ENCODE results near the gene SOX5. TPM values are rescaled to one million over a fixed set of nuclear protein-coding genes. Genes with fewer than 3 reads are reported as not detected.

SOX5 gene
- total and polyA plus RNA-seq, 12 donors = 0.17 to 4.3 (median 2.4) TPM

- intact Hi-C loops (cut with DNase I) = no loop called here
- Histone ChIP-seq H3K4me1 (no peaks in the 10 kb centered on the region), H3K27me3 (no peaks in the 10 kb centered on the region), H3K36me3 (no peaks in the 10 kb centered on the region), H3K27ac (no peak overlapping the region), H3K4me3 (no peak overlapping the region), H3K9me3 (peaks cover 0 to 4% (median 0%) of the 10 kb centered on the region in 11 donors)
- ATAC-seq = no peak
- DNase-seq = no peak
- WGBS, 2 donors = 45% methylated on average over 2 of the region's 2 CpGs
- TF ChIP-seq, protein P1, sequence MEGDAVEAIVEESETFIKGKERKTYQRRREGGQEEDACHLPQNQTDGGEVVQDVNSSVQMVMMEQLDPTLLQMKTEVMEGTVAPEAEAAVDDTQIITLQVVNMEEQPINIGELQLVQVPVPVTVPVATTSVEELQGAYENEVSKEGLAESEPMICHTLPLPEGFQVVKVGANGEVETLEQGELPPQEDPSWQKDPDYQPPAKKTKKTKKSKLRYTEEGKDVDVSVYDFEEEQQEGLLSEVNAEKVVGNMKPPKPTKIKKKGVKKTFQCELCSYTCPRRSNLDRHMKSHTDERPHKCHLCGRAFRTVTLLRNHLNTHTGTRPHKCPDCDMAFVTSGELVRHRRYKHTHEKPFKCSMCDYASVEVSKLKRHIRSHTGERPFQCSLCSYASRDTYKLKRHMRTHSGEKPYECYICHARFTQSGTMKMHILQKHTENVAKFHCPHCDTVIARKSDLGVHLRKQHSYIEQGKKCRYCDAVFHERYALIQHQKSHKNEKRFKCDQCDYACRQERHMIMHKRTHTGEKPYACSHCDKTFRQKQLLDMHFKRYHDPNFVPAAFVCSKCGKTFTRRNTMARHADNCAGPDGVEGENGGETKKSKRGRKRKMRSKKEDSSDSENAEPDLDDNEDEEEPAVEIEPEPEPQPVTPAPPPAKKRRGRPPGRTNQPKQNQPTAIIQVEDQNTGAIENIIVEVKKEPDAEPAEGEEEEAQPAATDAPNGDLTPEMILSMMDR (IDR thresholded peaks at IDR 0.05) = no peak
These were observed 383.3 kb downstream of the SOX5 start for GRCh38 chr12:23566133-23566532.

- TF ChIP-seq, protein P1 (IDR thresholded peaks at IDR 0.05) = no peak
- ATAC-seq = no peak
- 64 to 68% methylated on average over 8 of the region's 8 CpGs for WGBS, 2 donors
- DNase-seq = no peak
- intact Hi-C loops (cut with DNase I) = no loop called here
- no peaks in the 10 kb centered on the region for H3K27me3 ChIP-seq
- H3K36me3 ChIP-seq = no peaks in the 10 kb centered on the region
- no peak overlapping the region for H3K4me3 ChIP-seq
- H3K9me3 ChIP-seq = no peaks in the 10 kb centered on the region
- no peaks in the 10 kb centered on the region for H3K4me1 ChIP-seq
- no peak overlapping the region for H3K27ac ChIP-seq
These were observed 384.9 kb downstream of the SOX5 start for GRCh38 chr12:23564451-23565152.

- TF ChIP-seq, protein P1 (IDR thresholded peaks at IDR 0.05) = no peak
- Histone ChIP-seq H3K4me1 (no peaks in the 10 kb centered on the region), H3K27ac (no peak overlapping the region), H3K27me3 (no peaks in the 10 kb centered on the region), H3K9me3 (no peaks in the 10 kb centered on the region), H3K36me3 (no peaks in the 10 kb centered on the region), H3K4me3 (no peak overlapping the region)
- ATAC-seq (no peak), DNase-seq (no peak)
- intact Hi-C loops (cut with DNase I) = no loop called here
- 87 to 88% methylated on average over 12 of the region's 12 CpGs for WGBS, 2 donors
These were observed 387.8 kb downstream of the SOX5 start for GRCh38 chr12:23561364-23562345.

DNA sequence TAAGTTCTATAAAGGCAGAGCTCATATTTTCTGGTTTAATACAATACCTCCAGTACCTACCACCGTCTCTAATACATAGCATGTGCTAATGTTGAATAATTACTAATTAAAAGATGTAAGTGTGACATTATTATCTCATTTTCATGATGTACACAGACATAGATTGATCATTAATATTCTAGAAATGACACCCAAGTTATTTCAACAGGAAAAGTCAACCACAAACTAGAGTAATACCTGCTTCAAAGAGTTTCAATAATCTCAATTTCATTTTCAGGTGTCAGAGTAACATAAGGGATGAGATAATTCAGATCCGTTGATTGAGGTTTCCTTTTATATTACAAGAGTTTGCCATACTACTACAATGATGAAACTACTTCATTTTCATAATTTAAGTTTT, 388.9 kb downstream of the SOX5 start:
- Histone ChIP-seq H3K27ac (no peak overlapping the region), H3K4me3 (no peak overlapping the region), H3K27me3 (no peaks in the 10 kb centered on the region), H3K36me3 (no peaks in the 10 kb centered on the region), H3K9me3 (no peaks in the 10 kb centered on the region), H3K4me1 (no peaks in the 10 kb centered on the region)
- no peak for ATAC-seq
- intact Hi-C loops (cut with DNase I) = no loop called here
- DNase-seq = no peak
- 85 to 86% methylated on average over 2 of the region's 2 CpGs for WGBS, 2 donors
- TF ChIP-seq, protein P1 (IDR thresholded peaks at IDR 0.05) = no peak

All from heart right ventricle (tissue), 16 donors.